Upper lobe of left lung (tissue), 4 donors: ENCODE measurements around the gene HADH.
"Not testable (repeated sequence)": the region's sequence is repeated elsewhere in the genome, so short reads cannot be mapped to it uniquely, and the experiment has no call there.

Experiments used
- EP300 ChIP-seq, 4 donors: sonication (generic); formaldehyde crosslinking; IDR thresholded peaks; one replicate each; pipeline ENCODE4 v1.5.1; 2017; ENCODE audit warnings: antibody characterized with exemption in 4 of 4, control low read depth in 2 of 4
- POLR2A ChIP-seq, 4 donors: fragments of 450-650 bp; IDR thresholded peaks; one replicate each; pipeline ENCODE4 v1.5.1; 2016 to 2017; ENCODE audit warnings: antibody characterized with exemption in 4 of 4, mild to moderate bottlenecking in 2 of 4
- POLR2AphosphoS5 ChIP-seq, 2 donors: sonication (generic); formaldehyde crosslinking; IDR thresholded peaks; one replicate each; pipeline ENCODE4 v1.5.1; 2017; ENCODE audit warnings: antibody characterized with exemption in 2 of 2
- TF ChIP-seq, protein P1 (sequence below), 6 experiments: fragments of 450-650 bp in 4 of 6; fragments of 200-600 bp in 2 of 6; sonication (generic) in 2 of 6; IDR thresholded peaks; one replicate each; pipeline ENCODE4 v1.5.1; 2016 to 2019; ENCODE audit warnings: antibody characterized with exemption in 6 of 6

DNA sequence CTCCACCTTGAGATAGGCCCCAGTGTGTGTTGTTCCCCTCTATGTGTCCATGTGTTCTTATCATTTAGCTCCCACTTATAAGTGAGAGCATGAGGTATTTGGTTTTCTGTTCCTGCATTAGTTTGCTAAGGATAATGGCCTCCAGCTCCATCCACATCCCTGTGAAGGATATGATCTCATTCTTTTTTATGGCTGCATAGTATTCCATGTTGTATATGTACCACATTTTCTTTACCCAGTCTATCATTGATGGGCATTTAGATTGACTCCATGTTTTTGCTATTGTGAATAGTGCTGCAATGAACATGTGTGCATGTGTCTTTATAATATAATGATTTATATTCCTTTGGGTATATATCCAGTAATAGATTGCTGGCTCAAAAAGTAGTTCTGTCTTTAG, 22.2 kb upstream of the HADH start:
- TF ChIP-seq, protein P1, sequence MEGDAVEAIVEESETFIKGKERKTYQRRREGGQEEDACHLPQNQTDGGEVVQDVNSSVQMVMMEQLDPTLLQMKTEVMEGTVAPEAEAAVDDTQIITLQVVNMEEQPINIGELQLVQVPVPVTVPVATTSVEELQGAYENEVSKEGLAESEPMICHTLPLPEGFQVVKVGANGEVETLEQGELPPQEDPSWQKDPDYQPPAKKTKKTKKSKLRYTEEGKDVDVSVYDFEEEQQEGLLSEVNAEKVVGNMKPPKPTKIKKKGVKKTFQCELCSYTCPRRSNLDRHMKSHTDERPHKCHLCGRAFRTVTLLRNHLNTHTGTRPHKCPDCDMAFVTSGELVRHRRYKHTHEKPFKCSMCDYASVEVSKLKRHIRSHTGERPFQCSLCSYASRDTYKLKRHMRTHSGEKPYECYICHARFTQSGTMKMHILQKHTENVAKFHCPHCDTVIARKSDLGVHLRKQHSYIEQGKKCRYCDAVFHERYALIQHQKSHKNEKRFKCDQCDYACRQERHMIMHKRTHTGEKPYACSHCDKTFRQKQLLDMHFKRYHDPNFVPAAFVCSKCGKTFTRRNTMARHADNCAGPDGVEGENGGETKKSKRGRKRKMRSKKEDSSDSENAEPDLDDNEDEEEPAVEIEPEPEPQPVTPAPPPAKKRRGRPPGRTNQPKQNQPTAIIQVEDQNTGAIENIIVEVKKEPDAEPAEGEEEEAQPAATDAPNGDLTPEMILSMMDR (IDR thresholded peaks at IDR 0.05): not testable (repeated sequence)
- TF ChIP-seq POLR2AphosphoS5, POLR2A, EP300 (IDR thresholded peaks at IDR 0.05): not testable (repeated sequence)
